ENCODE results near the gene LMAN2L. TPM values are rescaled to one million over a fixed set of nuclear protein-coding genes. Genes with fewer than 3 reads are reported as not detected.

LMAN2L gene
- total RNA-seq, 1 donor from 2014 or later, result 33.3 TPM

GRCh38 chr2:96715658-96716057 lies 24.2 kb downstream of the LMAN2L start:
- no peak for DNase-seq (ENCODE audit: low spot score in 2 of 2, unreplicated experiment in 2 of 2)
- no peak overlapping the region for H3K4me3 Mint-ChIP-seq
- peaks cover 49% of the 10 kb centered on the region for H3K36me3 Mint-ChIP-seq
- TF ChIP-seq CTCF (IDR thresholded peaks at IDR 0.05; ENCODE audit: unreplicated experiment), result no peak
- no peaks in the 10 kb centered on the region for H3K27me3 Mint-ChIP-seq (ENCODE audit: low read depth)
- H3K4me1 Mint-ChIP-seq, result no peaks in the 10 kb centered on the region
- no peak overlapping the region for H3K27ac Mint-ChIP-seq
- no peaks in the 10 kb centered on the region for H3K9me3 Mint-ChIP-seq

GRCh38 chr2:96710985-96711384 lies 28.9 kb downstream of the LMAN2L start:
- Mint-ChIP-seq H3K9me3 (peaks cover 6% of the 10 kb centered on the region), H3K27ac (no peak overlapping the region), H3K4me3 (no peak overlapping the region), H3K36me3 (peaks cover 65% of the 10 kb centered on the region), H3K27me3 (ENCODE audit: low read depth) (no peaks in the 10 kb centered on the region), H3K4me1 (no peaks in the 10 kb centered on the region)
- no peak for TF ChIP-seq CTCF (IDR thresholded peaks at IDR 0.05; ENCODE audit: unreplicated experiment)
- DNase-seq (ENCODE audit: low spot score in 2 of 2, unreplicated experiment in 2 of 2), result no peak

GRCh38 chr2:96703021-96703751 lies 36.7 kb downstream of the LMAN2L start:
- H3K4me1 Mint-ChIP-seq, result peaks cover 2% of the 10 kb centered on the region
- no peaks in the 10 kb centered on the region for H3K9me3 Mint-ChIP-seq
- no peak for DNase-seq (ENCODE audit: low spot score in 2 of 2, unreplicated experiment in 2 of 2)
- H3K27ac Mint-ChIP-seq, result no peak overlapping the region
- no peaks in the 10 kb centered on the region for H3K27me3 Mint-ChIP-seq (ENCODE audit: low read depth)
- H3K36me3 Mint-ChIP-seq, result peaks cover 38% of the 10 kb centered on the region
- H3K4me3 Mint-ChIP-seq, result no peak overlapping the region
- no peak for TF ChIP-seq CTCF (IDR thresholded peaks at IDR 0.05; ENCODE audit: unreplicated experiment)

GRCh38 chr2:96702098-96702785 lies 37.6 kb downstream of the LMAN2L start:
- no peak for TF ChIP-seq CTCF (IDR thresholded peaks at IDR 0.05; ENCODE audit: unreplicated experiment)
- peaks cover 2% of the 10 kb centered on the region for H3K4me1 Mint-ChIP-seq
- H3K4me3 Mint-ChIP-seq, result no peak overlapping the region
- H3K36me3 Mint-ChIP-seq, result peaks cover 31% of the 10 kb centered on the region
- no peaks in the 10 kb centered on the region for H3K27me3 Mint-ChIP-seq (ENCODE audit: low read depth)
- no peaks in the 10 kb centered on the region for H3K9me3 Mint-ChIP-seq
- no peak for DNase-seq (ENCODE audit: low spot score in 2 of 2, unreplicated experiment in 2 of 2)
- H3K27ac Mint-ChIP-seq, result no peak overlapping the region

GRCh38 chr2:96701636-96702035 lies 38.2 kb downstream of the LMAN2L start:
- peaks cover 26% of the 10 kb centered on the region for H3K36me3 Mint-ChIP-seq
- H3K27me3 Mint-ChIP-seq (ENCODE audit: low read depth), result no peaks in the 10 kb centered on the region
- no peak overlapping the region for H3K27ac Mint-ChIP-seq
- TF ChIP-seq CTCF (IDR thresholded peaks at IDR 0.05; ENCODE audit: unreplicated experiment), result no peak
- H3K4me1 Mint-ChIP-seq, result peaks cover 2% of the 10 kb centered on the region
- no peaks in the 10 kb centered on the region for H3K9me3 Mint-ChIP-seq
- no peak overlapping the region for H3K4me3 Mint-ChIP-seq
- DNase-seq (ENCODE audit: low spot score in 2 of 2, unreplicated experiment in 2 of 2), result no peak

Measured in mesothelial cell of epicardium (in vitro differentiated cells).